ENCODE data around the gene KBTBD3. TPM values are rescaled to one million over a fixed set of nuclear protein-coding genes. Genes with fewer than 3 reads are reported as not detected.

The KBTBD3 gene
- total RNA-seq, 4 donors from 2014 or later, result 12.1 to 16.6 (median 13.8) TPM

- no peaks in the 10 kb centered on the region for H3K27me3 ChIP-seq
- intact Hi-C loops (cut with DNase I), result no loop called here
- H3K4me3 ChIP-seq (replicated peaks in 1 of 3), result no peak overlapping the region
- H3K27ac ChIP-seq, result no peak overlapping the region
- H3K36me3 ChIP-seq, result no peaks in the 10 kb centered on the region
- DNase-seq, result no peak
- WGBS, 2 donors, result 70 to 72% methylated on average over 2 of the region's 2 CpGs
- no peaks in the 10 kb centered on the region for H3K4me1 ChIP-seq
- H3K9me3 ChIP-seq, result no peaks in the 10 kb centered on the region
- no peak for TF ChIP-seq CTCF (IDR thresholded peaks at IDR 0.05)
- TF ChIP-seq POLR2A (IDR thresholded peaks at IDR 0.05), result no peak
Measured at GRCh38 chr11:106031202-106031810, 45.8 kb downstream of the KBTBD3 start.

- WGBS, 2 donors, result 78 to 91% methylated on average over 4 of the region's 4 CpGs
- DNase-seq, result no peak
- TF ChIP-seq POLR2A (IDR thresholded peaks at IDR 0.05), result no peak
- no peak for TF ChIP-seq CTCF (IDR thresholded peaks at IDR 0.05)
- Histone ChIP-seq H3K4me1 (no peaks in the 10 kb centered on the region), H3K9me3 (no peaks in the 10 kb centered on the region), H3K27me3 (no peaks in the 10 kb centered on the region), H3K27ac (no peak overlapping the region), H3K4me3 (replicated peaks in 1 of 3) (no peak overlapping the region), H3K36me3 (no peaks in the 10 kb centered on the region)
- intact Hi-C loops (cut with DNase I), result no loop called here
Measured at GRCh38 chr11:106030609-106031008, 46.5 kb downstream of the KBTBD3 start.

- TF ChIP-seq POLR2A (IDR thresholded peaks at IDR 0.05), result no peak
- no peaks in the 10 kb centered on the region for H3K9me3 ChIP-seq
- H3K27me3 ChIP-seq, result no peaks in the 10 kb centered on the region
- intact Hi-C loops (cut with DNase I), result loop anchor here (10.0 kb wide), 1 partner anchor 52 kb away; the partner anchor contains the start of genes AASDHPPT and KBTBD3
- H3K36me3 ChIP-seq, result no peaks in the 10 kb centered on the region
- DNase-seq, result peak in 1 of 2 donors; percentile 4
- peaks cover 20 to 21% of the 10 kb centered on the region in 2 donors for H3K4me1 ChIP-seq
- H3K27ac ChIP-seq, result peak overlapping the region in 2 of 3 donors; percentile 54 to 64
- 88 to 90% methylated on average over 7 of the region's 7 CpGs for WGBS, 2 donors
- H3K4me3 ChIP-seq (replicated peaks in 1 of 3), result peak overlapping the region in 2 of 3 donors; percentile 51 to 64
Measured at GRCh38 chr11:106022795-106023275, 54.3 kb downstream of the KBTBD3 start.

- Histone ChIP-seq H3K4me1 (peaks cover 20 to 21% of the 10 kb centered on the region in 2 donors), H3K36me3 (no peaks in the 10 kb centered on the region), H3K4me3 (replicated peaks in 1 of 3) (peak within 1 kb of the TSS; percentile 60 to 71 (median 64)), H3K27ac (peak within 1 kb of the TSS in 2 of 3 donors; percentile 54 to 73), H3K9me3 (no peaks in the 10 kb centered on the region), H3K27me3 (no peaks in the 10 kb centered on the region)
- DNase-seq, result peak; percentile 100
- 1 to 3% methylated on average over 27 to 40 of the region's 48 CpGs for WGBS, 2 donors
- intact Hi-C loops (cut with DNase I), result loop anchor here (10.0 kb wide), 1 partner anchor 53 kb away; the partner anchor contains the start of genes AASDHPPT and KBTBD3
- TF ChIP-seq CTCF (IDR thresholded peaks at IDR 0.05) (peak in 1 of 6 experiments; percentile 20), POLR2A (IDR thresholded peaks at IDR 0.05) (peak in 1 of 2 donors; percentile 54)
Measured at GRCh38 chr11:106021967-106022794, 55.0 kb downstream of the KBTBD3 start, which contains the start of gene MSANTD4. MSANTD4 (minus strand) TSS chr11:106022240; CDS start chr11:106010917, 11,323 bp downstream.

GRCh38 chr11:106021181-106021966 is 55.8 kb downstream of the KBTBD3 start:
- no peak for DNase-seq
- Histone ChIP-seq H3K4me3 (replicated peaks in 1 of 3) (peak overlapping the region; percentile 60 to 71 (median 64)), H3K9me3 (no peaks in the 10 kb centered on the region), H3K4me1 (peaks cover 20 to 21% of the 10 kb centered on the region in 2 donors), H3K27ac (peak overlapping the region in 2 of 3 donors; percentile 18 to 73), H3K27me3 (no peaks in the 10 kb centered on the region), H3K36me3 (no peaks in the 10 kb centered on the region)
- 17 to 25% methylated on average over 16 to 18 of the region's 18 CpGs for WGBS, 2 donors
- TF ChIP-seq CTCF (IDR thresholded peaks at IDR 0.05), result no peak
- TF ChIP-seq POLR2A (IDR thresholded peaks at IDR 0.05), result no peak
- intact Hi-C loops (cut with DNase I), result loop anchor here (10.0 kb wide), 1 partner anchor 53 kb away; the partner anchor contains the start of genes AASDHPPT and KBTBD3
